CD4-positive, alpha-beta T cell (primary cell): ENCODE results near the gene EMX2. TPM values are rescaled to one million over a fixed set of nuclear protein-coding genes. Genes with fewer than 3 reads are reported as not detected.

ENCODE experiments used
- ATAC-seq: fragments of 200-7000 bp; cut with Tn5 transposase; one replicate; pipeline ENCODE4 v1.10.0; 2022; ENCODE audit warnings: mild to moderate bottlenecking; ENCODE audit not compliant: poor library complexity
- CTCF ChIA-PET: fragments of 350-600 bp; sonication (Branson Sonifier 250); formaldehyde crosslinking; loops from one replicate; lab custom pipeline; 2021; ENCODE audit warnings: antibody characterized with exemption, inconsistent platforms; lab: Charles Lee
- POLR2A ChIA-PET: fragments of 350-600 bp; sonication (Branson Sonifier 250); formaldehyde crosslinking; loops from one replicate; lab custom pipeline; 2021; ENCODE audit warnings: antibody characterized with exemption, inconsistent platforms; lab: Charles Lee
- DNase-seq, 14 experiments: peaks; one replicate each; pipeline ENCODE4 v3.0.0-alpha.2; 2013 to 2020; ENCODE audit warnings: mixed read lengths in 2 of 14
- H3K27ac ChIP-seq, 2 donors: one replicate each; pipeline versions ENCODE4 v1.5.1 to v1.7.0; 2013; ENCODE audit warnings: low read length in 2 of 2, low read depth in 1 of 2, mild to moderate bottlenecking in 1 of 2
- H3K27me3 ChIP-seq, 2 experiments: 1 replicate in 1 of 2; 2 replicates in 1 of 2; pipeline versions ENCODE4 v1.6.1 to v1.7.0; 2013; ENCODE audit warnings: low read length in 2 of 2, control low read depth in 1 of 2, mild to moderate bottlenecking in 1 of 2, moderate library complexity in 1 of 2; ENCODE audit not compliant: insufficient read depth in 2 of 2, control insufficient read depth in 1 of 2
- H3K36me3 ChIP-seq: one replicate; pipeline ENCODE4 v1.6.1; 2013; ENCODE audit warnings: low read length, control low read depth; ENCODE audit not compliant: insufficient read depth
- H3K4me1 ChIP-seq: one replicate; pipeline ENCODE4 v1.6.1; 2013; ENCODE audit warnings: low read length, control low read depth; ENCODE audit not compliant: insufficient read depth
- H3K4me3 ChIP-seq: one replicate; pipeline ENCODE4 v1.5.1; 2013; ENCODE audit warnings: mild to moderate bottlenecking, low read length, moderate library complexity
- H3K9me3 ChIP-seq, 2 experiments: 1 replicate in 1 of 2; 2 replicates in 1 of 2; pipeline versions ENCODE4 v1.6.1 to v1.7.0; 2013; ENCODE audit warnings: low read length in 2 of 2, mild to moderate bottlenecking in 2 of 2, control low read depth in 1 of 2, moderate library complexity in 1 of 2; ENCODE audit not compliant: control insufficient read depth in 1 of 2, insufficient read depth in 1 of 2
- H3K27ac Mint-ChIP-seq: one replicate; pipeline ENCODE4 v1.8.0; 2020; ENCODE audit warnings: mixed read lengths
- H3K27me3 Mint-ChIP-seq: one replicate; pipeline ENCODE4 v1.8.0; 2021; ENCODE audit warnings: mixed read lengths
- H3K36me3 Mint-ChIP-seq: one replicate; pipeline ENCODE4 v1.8.0; 2021; ENCODE audit warnings: low read depth, mixed read lengths
- H3K4me1 Mint-ChIP-seq: one replicate; pipeline ENCODE4 v1.8.0; 2021; ENCODE audit warnings: low read depth, mixed read lengths
- H3K4me3 Mint-ChIP-seq: one replicate; pipeline ENCODE4 v1.8.0; 2020; ENCODE audit warnings: mild to moderate bottlenecking, mixed read lengths
- H3K9me3 Mint-ChIP-seq: one replicate; pipeline ENCODE4 v1.8.0; 2020; ENCODE audit warnings: mixed read lengths
- CTCF ChIP-seq: fragments of 200-600 bp; IDR thresholded peaks from one replicate; pipeline ENCODE4 v1.8.0; 2022; ENCODE audit warnings: antibody characterized with exemption, mild to moderate bottlenecking
- intact Hi-C, 2 experiments: fragments of 100-400 bp; cut with DNase I in 1 of 2; cut with micrococcal nuclease in 1 of 2; formaldehyde crosslinking; loops; one replicate each; pipeline versions ENCODE4 v1.15.1 to v1.9.0; 2023 to 2025; cut with DNase I, micrococcal nuclease
- total RNA-seq, 174 experiments: library from RNA in 2 of 174; stranded (reverse) in 2 of 174; gene quantifications; one replicate each; pipeline ENCODE4 v1.2.3 and lab custom pipeline; 2021 to 2026

EMX2 gene
- total RNA-seq, 2 experiments from 2014 or later = not detected

DNA sequence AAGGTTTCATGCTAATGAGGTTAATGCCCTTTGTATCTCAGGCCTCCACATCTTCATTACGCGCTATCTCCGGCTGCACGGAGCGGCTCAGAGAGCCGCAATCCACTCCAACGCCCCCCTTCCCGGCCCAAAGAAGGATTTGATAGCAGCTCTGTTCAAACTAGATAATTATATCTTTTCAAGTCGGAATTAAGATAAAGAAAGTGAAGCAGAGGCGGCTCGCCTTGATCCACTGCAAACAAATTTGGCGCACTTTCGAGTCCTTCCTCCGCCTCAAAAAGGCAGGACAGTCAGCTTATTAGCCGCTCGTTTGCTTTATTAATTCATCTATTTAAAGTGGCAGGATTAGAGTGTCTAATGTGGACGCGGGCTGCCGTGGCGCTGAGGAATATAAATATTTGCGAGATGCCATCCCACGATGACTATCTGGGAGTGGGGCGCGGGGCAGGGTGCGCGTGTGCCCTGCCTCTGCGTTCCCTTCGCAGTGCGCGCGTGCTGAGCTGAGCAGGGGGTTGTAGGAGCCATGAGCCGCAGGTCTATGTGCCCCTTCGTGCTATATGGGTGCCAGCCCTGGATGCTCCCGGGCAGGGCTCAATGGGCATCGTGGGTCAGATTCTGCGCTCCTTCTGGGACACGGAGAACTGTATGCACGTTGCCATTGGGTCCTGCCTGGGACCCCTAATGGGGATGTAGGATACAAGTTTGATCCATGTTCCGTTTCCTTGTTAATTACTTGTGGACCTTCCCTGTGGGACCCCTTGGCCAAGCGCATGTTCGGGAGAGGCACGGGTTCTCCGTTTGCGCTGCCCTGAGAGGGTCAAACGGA is 9.0 kb downstream of the EMX2 start:
- Histone ChIP-seq H3K27ac (no peak overlapping the region), H3K36me3 (no peaks in the 10 kb centered on the region), H3K9me3 (peaks cover 0 to 29% of the 10 kb centered on the region in 2 experiments), H3K4me1 (peaks cover 7% of the 10 kb centered on the region), H3K4me3 (no peak overlapping the region), H3K27me3 (peaks cover 71 to 98% of the 10 kb centered on the region in 2 experiments)
- ATAC-seq (no peak), DNase-seq (no peak)
- Mint-ChIP-seq H3K4me1 (peaks cover 22% of the 10 kb centered on the region), H3K27me3 (peaks cover 93% of the 10 kb centered on the region), H3K36me3 (no peaks in the 10 kb centered on the region), H3K27ac (no peak overlapping the region), H3K4me3 (no peak overlapping the region), H3K9me3 (no peaks in the 10 kb centered on the region)
- TF ChIP-seq CTCF = no peak
- intact Hi-C loops = no loop called here
- ChIA-PET CTCF (no interaction called here), POLR2A (no interaction called here)

GRCh38 chr10:117552156-117552631 is 9.6 kb downstream of the EMX2 start:
- H3K27ac Mint-ChIP-seq = no peak overlapping the region
- CTCF ChIA-PET = interaction anchor here (0.6 kb wide), 1 partner anchor 106 kb away, joined by 4 read pairs; no protein-coding TSS in a partner anchor
- intact Hi-C loops = no loop called here

GRCh38 chr10:117552701-117553141 is 10.2 kb downstream of the EMX2 start:
- no peak for DNase-seq
- Histone ChIP-seq H3K27me3 (peaks cover 60 to 91% of the 10 kb centered on the region in 2 experiments), H3K27ac (no peak overlapping the region), H3K36me3 (no peaks in the 10 kb centered on the region), H3K4me1 (peaks cover 4% of the 10 kb centered on the region), H3K9me3 (peaks cover 0 to 21% of the 10 kb centered on the region in 2 experiments), H3K4me3 (no peak overlapping the region)
- intact Hi-C loops = no loop called here
- no peak for ATAC-seq
- Mint-ChIP-seq H3K27me3 (peaks cover 89% of the 10 kb centered on the region), H3K4me1 (peaks cover 16% of the 10 kb centered on the region), H3K9me3 (no peaks in the 10 kb centered on the region), H3K36me3 (no peaks in the 10 kb centered on the region), H3K4me3 (no peak overlapping the region), H3K27ac (no peak overlapping the region)
- ChIA-PET POLR2A (no interaction called here), CTCF (interaction anchor here (0.6 kb wide), 1 partner anchor 105 kb away, joined by 4 read pairs; no protein-coding TSS in a partner anchor)
- TF ChIP-seq CTCF = no peak

More at GRCh38 chr10:117552156-117552631, 9.6 kb downstream of the EMX2 start:
- H3K27me3 Mint-ChIP-seq = peaks cover 92% of the 10 kb centered on the region
- DNase-seq = no peak
- Histone ChIP-seq H3K36me3 (no peaks in the 10 kb centered on the region), H3K4me1 (peaks cover 7% of the 10 kb centered on the region), H3K27ac (no peak overlapping the region), H3K27me3 (peaks cover 66 to 96% of the 10 kb centered on the region in 2 experiments), H3K9me3 (peaks cover 0 to 23% of the 10 kb centered on the region in 2 experiments), H3K4me3 (no peak overlapping the region)
- ATAC-seq = no peak
- POLR2A ChIA-PET = no interaction called here
- TF ChIP-seq CTCF = no peak
- H3K9me3 Mint-ChIP-seq = no peaks in the 10 kb centered on the region
- peaks cover 21% of the 10 kb centered on the region for H3K4me1 Mint-ChIP-seq
- H3K4me3 Mint-ChIP-seq = no peak overlapping the region
- H3K36me3 Mint-ChIP-seq = no peaks in the 10 kb centered on the region
